CD4-positive, alpha-beta T cell treated with Interleukin-17A for 1 hour (primary cell): Measurements from ENCODE around the gene MDM1.

Source experiments
- DNase-seq: peaks from one replicate; pipeline ENCODE4 v3.0.0-alpha.2; 2020

Gene MDM1

DNA sequence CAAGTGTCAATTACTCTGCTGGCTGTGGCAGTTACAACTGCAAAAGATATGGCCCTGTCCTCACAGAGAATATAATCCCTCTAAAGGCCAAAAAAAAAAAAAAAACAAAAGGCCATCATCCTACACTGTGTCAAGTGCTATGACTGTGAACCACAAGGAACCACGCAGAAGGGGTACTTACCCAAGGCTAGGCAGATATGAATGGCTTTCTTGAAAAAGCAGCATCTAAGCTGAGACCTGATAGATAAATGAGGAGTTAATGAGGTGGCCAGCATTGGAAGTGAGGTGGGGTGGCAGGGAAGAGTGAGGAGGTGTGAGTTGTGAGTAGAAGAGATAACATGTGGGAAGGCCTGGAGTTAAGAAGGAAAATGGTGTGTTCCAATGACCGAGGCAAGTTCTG, 62.4 kb downstream of the MDM1 start:
- no peak for DNase-seq

DNA sequence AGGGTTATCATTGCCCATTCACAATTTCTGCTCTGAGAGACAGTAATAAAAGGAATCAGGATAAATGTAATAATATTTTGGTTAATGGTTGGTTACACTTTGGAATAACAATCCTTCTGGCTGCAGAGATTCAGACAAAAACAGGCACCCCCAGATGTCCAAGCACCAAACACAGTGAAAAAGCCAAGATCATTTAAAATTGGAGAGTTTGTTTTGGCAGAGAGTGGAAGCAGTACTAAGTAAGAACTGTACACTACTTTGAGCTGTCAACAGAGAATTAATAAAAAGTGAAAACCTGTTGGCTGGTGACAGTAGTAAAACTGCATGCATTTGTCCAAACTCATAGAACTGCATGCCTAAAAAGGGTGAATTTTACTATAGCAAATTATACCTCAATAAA, 63.2 kb downstream of the MDM1 start:
- DNase-seq, result no peak

DNA sequence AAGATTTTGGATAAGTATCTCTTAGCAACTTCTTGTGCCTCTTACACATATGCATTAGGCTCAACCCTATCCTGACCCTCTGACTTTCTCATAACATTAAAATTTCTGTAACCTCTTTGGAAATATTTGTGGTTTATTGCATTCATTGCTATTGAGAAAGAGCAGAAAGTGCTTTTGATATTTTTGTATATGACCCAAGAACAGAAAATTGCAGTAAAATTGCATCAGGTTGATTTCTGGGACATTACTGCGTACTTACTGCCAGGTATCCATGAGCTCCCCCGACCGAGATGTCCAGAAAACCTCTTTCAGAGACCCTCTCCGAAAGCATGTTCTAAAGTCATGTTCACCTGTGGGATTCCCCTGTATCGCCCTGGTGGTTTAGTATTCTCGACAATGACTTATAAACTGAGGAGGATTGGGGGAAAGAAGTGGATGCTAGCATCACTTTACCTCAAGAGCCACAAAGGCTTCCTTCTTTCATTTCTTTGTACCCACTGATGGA, 64.2 kb downstream of the MDM1 start:
- DNase-seq, result no peak

DNA sequence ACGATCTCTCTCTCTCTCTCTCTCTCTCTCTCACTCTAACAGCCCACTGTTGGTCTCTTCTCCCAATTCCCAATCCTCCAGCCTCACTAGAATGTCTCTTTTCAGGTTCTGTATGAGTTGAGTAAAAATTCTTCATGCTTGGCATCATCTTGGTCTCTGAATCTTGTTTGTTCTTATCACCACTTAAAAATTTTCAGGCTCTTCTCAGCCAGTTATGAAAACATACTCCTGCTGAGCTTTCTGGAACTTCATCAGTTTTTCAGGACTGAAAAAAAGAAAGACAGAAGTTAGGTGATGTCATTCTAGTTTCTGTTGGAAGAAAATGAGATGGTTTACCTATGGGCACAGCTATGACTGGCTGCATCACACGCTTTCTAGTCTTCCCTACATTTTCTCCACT, 67.3 kb downstream of the MDM1 start:
- no peak for DNase-seq

DNA sequence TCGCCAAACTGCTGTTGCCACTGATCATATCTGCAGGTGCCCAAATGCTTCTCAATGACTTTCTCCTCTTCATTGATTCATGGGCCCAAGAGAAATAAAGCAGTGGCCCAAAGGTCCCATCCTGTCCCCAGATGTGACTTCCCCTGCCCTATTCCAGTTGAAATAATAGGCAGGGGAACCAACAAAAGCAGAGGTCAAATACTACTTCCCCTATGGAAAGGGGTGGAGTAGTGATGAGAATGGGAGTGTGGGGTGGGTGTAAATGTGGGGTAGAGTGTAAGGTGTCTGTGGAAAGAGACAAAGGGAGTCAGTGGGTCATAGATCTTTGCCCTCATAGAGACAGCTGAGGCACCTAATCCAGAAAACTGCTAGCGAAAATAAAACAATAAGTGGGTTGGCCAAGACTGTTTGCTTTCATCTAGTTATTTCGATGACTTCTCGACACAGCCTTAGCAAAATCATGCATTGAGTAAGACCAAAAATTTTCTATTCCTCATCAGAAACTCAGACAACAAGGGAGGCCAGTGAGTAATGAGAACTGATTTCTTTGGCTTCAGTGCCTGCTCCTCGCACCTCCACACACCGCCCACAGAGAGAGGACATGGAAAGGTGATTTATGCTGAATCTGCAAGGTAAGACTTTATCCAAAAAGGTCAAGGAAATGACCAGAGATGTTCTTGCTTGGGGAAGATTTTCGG, 67.9 kb downstream of the MDM1 start:
- no peak for DNase-seq

DNA sequence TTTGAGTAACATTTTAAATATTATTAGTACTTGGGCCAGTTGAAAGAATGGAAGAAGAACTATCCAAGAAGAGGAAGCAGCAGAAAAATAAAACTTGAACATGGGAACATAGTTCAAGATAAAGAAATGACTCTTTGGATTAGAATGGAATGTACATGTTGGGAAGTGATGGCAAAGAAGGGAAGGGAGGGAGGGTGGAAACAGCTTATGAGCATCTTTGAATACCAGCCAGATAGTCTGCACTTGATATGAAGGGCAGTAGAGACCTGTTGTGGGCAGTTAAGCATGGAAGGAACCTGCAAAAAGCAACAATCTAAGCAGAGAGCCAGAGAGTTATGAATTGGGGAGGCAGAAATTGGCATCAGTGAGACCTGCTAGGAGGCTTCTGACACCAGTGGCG, 68.8 kb downstream of the MDM1 start:
- no peak for DNase-seq

DNA sequence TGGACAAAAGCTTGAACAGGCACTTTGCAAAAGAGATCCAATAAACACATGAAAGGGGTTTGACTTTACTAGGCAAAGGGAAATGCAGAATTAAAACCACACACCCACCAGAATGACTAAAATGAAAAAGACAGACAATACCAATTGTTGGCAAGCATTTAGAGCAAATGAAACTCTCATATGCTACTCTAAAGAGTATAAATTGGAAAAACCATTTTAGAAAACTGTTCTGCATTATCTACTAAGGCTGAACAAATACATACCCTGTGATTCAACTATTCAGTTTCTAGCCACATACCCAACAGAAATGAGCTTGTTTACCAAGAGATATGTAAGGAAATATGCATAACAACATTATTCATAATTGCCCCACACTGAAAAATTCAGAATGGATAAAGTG, 70.3 kb downstream of the MDM1 start:
- DNase-seq, result no peak

DNA sequence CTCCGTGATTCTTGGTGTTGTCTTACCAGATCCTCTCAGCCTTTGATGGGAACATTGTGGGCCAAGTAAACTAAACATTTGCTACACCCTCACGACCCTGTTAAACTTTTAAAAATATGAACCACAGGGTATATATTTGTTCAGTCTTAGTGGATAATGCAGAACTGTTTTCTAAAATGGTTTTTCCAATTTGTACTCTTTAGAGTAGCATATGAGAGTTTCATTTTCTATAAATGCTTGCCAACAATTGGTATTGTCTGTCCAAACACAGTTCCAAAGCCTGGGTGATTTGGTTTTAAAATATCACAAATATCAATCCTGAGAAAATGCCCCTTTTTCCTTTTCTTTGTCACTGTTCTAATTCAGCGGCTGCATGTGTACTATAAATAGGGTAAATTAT, 72.0 kb downstream of the MDM1 start:
- DNase-seq, result no peak

DNA sequence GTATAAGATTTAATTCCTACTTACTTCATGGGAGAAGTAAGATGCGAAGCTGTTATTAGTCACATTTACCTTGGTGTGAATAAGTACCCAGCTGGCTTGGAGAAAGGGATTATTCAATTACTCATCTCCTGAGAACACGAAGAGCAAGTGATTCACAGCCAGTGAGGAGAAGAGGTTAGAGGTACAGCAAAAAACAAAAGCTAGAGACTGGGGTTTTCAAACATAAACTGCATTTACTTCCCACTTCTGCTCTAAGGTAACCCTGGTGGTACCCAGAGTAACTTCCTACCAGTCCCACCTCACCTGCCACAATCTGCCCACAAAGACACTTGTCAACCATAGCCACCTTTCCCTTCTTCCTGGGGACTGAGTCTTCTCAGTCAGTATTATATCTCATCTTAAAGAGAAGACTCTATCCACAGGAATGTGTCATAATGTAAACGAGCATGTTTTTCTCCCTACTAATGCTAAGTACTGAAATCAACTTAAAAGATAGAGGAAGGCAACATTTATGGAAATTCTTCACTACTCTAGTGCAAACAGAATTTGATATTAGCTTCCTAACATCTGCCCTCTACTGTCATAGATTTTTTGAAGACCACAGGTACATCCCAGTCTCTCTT, 72.7 kb downstream of the MDM1 start:
- DNase-seq, result no peak

DNA sequence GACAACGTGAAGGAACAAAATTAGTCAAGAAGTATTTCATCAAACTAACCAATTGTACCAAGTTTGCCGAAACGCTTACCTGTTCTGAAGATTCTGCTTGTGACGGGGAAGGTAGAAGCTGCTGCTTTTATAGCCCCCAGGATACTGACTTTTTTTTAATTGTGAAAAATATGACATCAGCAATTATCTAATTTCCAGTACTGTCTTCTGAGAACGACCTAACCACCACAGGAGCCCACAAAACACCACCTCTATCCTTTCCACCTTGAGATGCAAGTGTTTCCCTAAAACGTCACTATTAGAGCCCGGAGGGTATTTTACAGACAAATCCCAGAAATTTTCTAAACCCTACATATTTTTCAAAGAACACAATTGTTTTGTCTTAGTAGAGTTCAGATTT, 78.7 kb downstream of the MDM1 start, which contains the start of gene IL22:
Gene IL22 (minus strand): TSS at position 101 of the 400 bp plus-strand sequence. CDS start 156 bp downstream, outside the sequence.
- no peak for DNase-seq

DNA sequence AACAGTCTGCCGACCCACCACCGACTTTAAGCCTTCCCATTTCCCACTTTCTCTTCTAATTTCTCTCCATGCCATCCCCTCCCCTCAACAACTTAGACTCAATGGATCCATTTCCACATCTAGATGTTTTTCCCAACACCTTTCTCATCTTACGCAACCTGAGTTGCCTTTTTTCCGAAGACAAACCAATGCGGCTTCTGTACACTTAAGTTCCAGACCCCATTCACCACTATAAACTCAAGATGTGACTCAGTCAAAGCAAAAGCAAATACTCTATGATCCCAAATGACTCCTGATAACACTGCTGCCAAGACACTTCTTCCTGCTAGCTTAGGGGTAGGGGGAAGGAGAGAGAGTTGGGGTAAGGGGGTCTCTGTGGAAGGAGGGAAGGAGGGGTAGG, 80.1 kb downstream of the MDM1 start:
- DNase-seq, result no peak

DNA sequence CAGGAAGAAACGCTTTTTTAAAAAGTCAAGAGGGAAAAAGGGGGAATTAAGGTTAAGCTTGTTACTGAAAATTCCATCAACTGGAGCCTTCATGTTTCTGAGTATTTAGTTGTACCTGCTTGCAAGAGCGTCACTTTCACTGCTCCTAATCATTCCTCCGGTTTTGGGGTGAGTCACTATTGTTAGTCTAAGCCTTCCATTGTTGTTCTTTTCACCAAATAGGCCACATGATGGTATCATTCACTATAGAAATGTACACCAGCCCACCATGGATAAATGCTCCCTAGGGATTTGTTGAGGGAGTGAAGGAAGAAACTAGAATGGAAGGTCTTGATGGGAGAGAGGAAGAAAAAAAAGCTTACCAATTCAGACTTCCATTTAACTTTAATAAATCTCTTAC, 81.7 kb downstream of the MDM1 start:
- DNase-seq, result no peak

DNA sequence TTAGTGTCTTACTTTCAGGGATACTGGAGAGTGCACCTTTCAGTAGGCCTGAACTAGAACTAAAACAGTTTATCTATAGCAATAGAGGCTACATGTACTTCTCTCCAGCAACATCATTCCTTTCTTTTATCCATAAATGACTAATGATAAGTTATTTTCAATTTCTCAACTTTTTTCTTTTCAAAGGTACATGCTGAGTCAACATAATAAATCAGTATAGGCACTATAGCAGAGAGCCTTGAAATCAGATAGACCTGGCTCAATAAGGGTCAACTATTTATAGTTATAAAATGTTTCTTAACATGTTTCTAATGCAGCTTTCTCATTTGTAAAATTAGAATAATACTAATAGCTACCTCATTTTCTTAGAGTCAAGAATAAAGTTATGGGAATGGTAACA, 84.4 kb downstream of the MDM1 start:
- DNase-seq, result no peak

DNA sequence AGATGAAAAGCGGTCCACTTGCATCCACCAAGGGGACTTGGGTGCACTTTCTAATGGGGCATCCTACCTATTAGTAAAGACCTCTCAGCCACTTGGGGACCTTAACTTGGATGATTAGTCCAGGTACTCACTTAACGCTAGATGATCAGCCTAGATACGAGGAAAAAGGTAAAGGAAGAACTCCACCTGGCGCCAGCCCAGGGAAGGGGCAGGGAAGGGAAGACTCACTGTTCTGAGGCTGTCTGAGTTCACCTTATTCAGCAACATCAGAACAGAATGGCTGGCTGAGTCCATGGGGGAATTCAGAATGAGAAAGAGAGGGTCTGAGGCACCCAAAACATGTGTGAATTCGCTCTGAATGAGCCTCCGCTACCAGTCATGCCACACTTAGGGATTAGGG, 85.8 kb downstream of the MDM1 start:
- DNase-seq, result no peak

DNA sequence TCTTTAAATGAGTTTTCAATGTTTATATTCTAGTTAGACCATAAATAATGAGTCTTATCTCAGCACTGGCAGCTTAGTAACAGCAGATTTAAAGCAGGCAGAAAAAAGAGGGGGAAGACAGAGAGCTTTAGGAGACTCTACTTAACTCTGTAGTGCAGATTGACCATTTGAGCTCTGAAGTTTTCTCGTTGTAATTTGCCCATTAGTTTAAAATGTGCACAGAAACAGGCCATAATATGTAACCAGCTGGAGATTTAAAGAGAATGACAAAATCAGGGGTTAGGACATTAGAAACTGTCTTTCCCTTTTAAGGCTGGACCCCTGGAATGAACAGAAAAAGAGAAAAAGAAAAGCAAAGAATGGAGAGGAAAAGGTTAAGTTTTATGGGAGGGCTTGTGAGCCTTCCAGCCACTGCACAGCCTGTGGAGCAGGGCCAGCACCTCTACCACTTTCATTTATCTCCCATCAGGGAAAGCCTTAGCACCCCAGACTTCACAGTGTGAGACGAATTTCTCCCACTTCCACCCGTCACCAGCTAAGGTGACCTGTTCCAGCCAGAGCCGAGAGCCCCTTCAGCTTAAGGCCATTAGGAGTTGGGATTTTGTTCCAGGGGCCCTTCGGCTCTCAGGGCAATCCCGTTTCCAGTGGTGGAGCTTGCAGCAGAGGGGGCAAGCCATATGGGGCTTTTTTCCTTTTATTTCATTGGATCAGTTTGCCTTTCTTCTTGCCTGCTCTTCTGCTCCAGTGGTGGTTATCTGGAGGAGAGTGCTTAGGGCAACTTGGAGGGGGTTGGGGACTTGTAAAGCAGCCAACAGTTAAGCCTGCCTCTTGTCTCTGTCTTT, 86.8 kb downstream of the MDM1 start:
- DNase-seq, result no peak
